NCI-H146 treated with DMSO at 0.1 percent for 48 hours (cell line): ENCODE measurements around the gene GIT1.

Source experiments
- DNase-seq: peaks from one replicate; lab custom pipeline; 2025; ENCODE audit not compliant: unreplicated experiment; lab: John Stamatoyannopoulos, UW

GIT1 gene

DNA sequence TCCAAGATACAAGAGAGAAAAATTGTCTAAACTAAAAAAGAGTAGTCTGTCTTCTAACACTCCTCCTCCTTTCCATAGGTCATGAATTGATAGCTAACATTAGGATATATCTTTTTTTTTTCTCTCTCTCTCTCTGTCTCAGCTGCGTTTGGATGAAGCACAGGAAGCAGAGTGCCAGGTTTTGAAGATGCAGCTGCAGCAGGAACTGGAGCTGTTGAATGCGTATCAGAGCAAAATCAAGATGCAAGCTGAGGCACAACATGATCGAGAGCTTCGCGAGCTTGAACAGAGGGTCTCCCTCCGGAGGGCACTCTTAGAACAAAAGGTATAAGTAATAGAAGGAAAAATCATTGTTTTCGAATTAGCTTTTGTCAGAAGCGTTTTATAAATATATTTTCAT is 55.5 kb downstream of the GIT1 start:
- DNase-seq: no peak

GRCh38 chr17:29526322-29526721 is 63.1 kb downstream of the GIT1 start:
- DNase-seq: no peak

- no peak for DNase-seq
Measured at GRCh38 chr17:29524692-29525091, 64.8 kb downstream of the GIT1 start.
